NCI-H1930 (cell line): ENCODE measurements around the gene ARFGAP2.
"Not testable (repeated sequence)": the region's sequence is repeated elsewhere in the genome, so short reads cannot be mapped to it uniquely, and the experiment has no call there.

ENCODE experiments used
- DNase-seq, 2 experiments: peaks; one replicate each; lab custom pipeline; 2025; lab: John Stamatoyannopoulos, UW

ARFGAP2 gene

GRCh38 chr11:47148903-47149531 is 27.7 kb downstream of the ARFGAP2 start:
- DNase-seq: no peak

- no peak for DNase-seq
Observed at GRCh38 chr11:47148270-47148669, 28.4 kb downstream of the ARFGAP2 start.

GRCh38 chr11:47147681-47148080 is 29.0 kb downstream of the ARFGAP2 start:
- no peak for DNase-seq

GRCh38 chr11:47147250-47147649 is 29.4 kb downstream of the ARFGAP2 start:
- DNase-seq: no peak

GRCh38 chr11:47144541-47144940 is 32.1 kb downstream of the ARFGAP2 start:
- DNase-seq: no peak

GRCh38 chr11:47143322-47143721 is 33.4 kb downstream of the ARFGAP2 start:
- no peak for DNase-seq

- no peak for DNase-seq
Observed at GRCh38 chr11:47139878-47140277, 36.8 kb downstream of the ARFGAP2 start.

GRCh38 chr11:47137476-47137875 is 39.2 kb downstream of the ARFGAP2 start:
- no peak for DNase-seq

- no peak for DNase-seq
Observed at GRCh38 chr11:47136921-47137320, 39.8 kb downstream of the ARFGAP2 start.

- no peak for DNase-seq
Observed at GRCh38 chr11:47136327-47136726, 40.4 kb downstream of the ARFGAP2 start.

GRCh38 chr11:47132981-47133380 is 43.7 kb downstream of the ARFGAP2 start:
- no peak for DNase-seq

- no peak for DNase-seq
Observed at GRCh38 chr11:47132490-47132889, 44.2 kb downstream of the ARFGAP2 start.

- no peak for DNase-seq
Observed at GRCh38 chr11:47131136-47131535, 45.5 kb downstream of the ARFGAP2 start.

- DNase-seq: peak; percentile 44 to 63
Observed at GRCh38 chr11:47130543-47130942, 46.1 kb downstream of the ARFGAP2 start.

GRCh38 chr11:47127213-47127612 is 49.5 kb downstream of the ARFGAP2 start:
- no peak for DNase-seq

GRCh38 chr11:47125083-47125482 is 51.6 kb downstream of the ARFGAP2 start:
- no peak for DNase-seq

- DNase-seq: no peak
Observed at GRCh38 chr11:47124675-47125074, 52.0 kb downstream of the ARFGAP2 start.

- no peak for DNase-seq
Observed at GRCh38 chr11:47123094-47123493, 53.6 kb downstream of the ARFGAP2 start.

- DNase-seq: no peak
Observed at GRCh38 chr11:47121731-47122130, 54.9 kb downstream of the ARFGAP2 start.

- no peak for DNase-seq
Observed at GRCh38 chr11:47121056-47121455, 55.6 kb downstream of the ARFGAP2 start.

- not testable (repeated sequence) for DNase-seq
Observed at GRCh38 chr11:47118958-47119688, 57.6 kb downstream of the ARFGAP2 start.
